NCI-H2107 (cell line): ENCODE measurements around the gene TP53I3.
A peak's percentile ranks its signal among the peaks of the same experiment; 100 is the strongest.
"Not testable (repeated sequence)": the region's sequence is repeated elsewhere in the genome, so short reads cannot be mapped to it uniquely, and the experiment has no call there.

ENCODE experiments used
- DNase-seq: peaks from one replicate; lab custom pipeline; 2025; lab: John Stamatoyannopoulos, UW

TP53I3 gene, protein sequence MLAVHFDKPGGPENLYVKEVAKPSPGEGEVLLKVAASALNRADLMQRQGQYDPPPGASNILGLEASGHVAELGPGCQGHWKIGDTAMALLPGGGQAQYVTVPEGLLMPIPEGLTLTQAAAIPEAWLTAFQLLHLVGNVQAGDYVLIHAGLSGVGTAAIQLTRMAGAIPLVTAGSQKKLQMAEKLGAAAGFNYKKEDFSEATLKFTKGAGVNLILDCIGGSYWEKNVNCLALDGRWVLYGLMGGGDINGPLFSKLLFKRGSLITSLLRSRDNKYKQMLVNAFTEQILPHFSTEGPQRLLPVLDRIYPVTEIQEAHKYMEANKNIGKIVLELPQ

DNA sequence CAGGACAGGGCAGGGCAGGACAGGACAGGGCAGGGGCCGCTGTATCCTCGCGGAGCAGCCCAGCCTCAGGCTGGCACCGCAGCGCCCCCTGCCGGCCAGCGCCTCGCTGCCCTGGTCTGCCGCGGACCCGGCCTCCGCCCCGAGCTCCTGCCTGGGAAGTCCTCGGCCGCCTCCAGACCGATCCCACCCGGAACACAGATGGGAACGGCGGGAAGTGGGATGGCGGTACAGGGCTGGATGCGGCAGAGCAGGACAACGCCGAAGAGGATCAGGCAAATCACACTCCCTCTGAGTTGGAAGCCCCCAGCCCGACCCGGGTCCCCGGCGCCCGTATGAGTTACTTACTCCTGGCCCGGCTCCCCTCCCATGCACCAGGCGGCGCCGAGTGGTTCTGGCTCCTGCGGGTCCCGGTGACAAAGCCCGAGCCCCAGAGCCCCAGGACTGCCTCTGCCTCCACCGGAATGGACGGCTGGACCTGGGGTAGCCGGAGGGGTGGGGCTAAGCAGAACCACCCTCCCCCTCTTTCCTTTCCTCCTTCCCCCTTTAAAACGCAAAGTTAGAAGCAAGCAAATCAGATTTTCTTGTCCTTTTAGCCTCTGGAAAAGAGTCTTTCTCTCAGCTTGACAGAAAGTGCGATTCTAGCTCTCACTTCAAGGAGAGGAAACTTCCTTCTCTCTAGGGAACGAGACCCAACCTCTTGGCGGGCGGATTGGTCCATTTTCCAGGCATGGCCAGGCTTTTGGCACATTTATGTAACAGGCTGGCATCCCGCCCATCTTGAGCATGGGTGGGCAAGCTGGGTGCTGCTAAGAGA is at the start of gene TP53I3:
Gene TP53I3 (minus strand): TSS at position 449 of the 814 bp plus-strand sequence. CDS start 508 bp downstream, outside the sequence.
- DNase-seq = peak; percentile 43

GRCh38 chr2:24132543-24132942 is 47.9 kb upstream of the TP53I3 start:
- no peak for DNase-seq

DNA sequence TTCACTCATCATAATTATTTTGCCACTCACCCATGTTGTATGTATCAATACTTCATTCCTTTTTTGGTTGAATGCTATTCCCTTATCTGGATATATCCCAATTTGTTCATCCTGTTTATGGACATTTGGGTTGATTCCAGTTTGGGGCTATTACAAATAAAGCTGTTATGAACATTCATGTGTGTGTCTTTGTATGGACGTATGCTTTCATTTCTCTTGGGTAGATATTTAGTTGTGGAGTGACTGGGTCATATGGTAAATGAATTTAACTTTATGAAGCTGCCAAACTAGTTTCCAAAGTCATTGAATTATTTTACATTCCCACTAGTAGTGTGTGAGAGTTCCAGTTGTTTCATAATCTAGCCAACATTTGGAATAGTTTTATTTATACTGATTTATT is 41.3 kb upstream of the TP53I3 start:
- no peak for DNase-seq

DNA sequence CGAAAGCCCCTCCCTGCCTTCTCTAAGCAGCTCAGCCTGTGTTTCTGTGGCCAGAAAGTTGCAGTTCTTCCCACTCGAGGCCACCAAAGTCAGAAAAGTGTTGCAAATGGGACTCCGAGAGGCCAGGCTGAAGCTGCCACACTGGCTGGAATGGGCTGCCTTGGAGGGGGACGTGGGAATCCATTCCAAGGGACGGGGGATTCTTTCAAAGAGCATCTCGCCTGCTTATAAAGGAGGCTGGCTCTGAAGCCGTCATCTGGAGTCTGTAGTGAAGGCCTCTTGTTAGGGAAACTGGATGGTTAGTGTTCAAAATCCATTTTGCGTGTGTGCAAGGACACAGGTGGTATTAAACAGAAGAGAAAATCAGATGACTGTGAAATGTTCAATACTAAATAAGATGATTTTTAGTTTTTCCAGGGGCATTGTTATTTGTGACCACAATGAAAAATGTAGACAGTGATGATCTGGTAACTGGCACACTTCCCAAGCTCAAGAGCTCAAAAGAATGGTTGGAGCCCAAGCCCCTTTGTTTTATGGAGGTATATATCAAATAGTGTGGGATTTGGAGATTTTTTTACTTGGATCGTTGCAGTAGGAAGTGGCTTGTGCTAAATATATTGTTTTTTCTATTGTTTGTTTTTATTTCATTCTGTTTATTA is 39.4 kb upstream of the TP53I3 start:
- DNase-seq = no peak

DNA sequence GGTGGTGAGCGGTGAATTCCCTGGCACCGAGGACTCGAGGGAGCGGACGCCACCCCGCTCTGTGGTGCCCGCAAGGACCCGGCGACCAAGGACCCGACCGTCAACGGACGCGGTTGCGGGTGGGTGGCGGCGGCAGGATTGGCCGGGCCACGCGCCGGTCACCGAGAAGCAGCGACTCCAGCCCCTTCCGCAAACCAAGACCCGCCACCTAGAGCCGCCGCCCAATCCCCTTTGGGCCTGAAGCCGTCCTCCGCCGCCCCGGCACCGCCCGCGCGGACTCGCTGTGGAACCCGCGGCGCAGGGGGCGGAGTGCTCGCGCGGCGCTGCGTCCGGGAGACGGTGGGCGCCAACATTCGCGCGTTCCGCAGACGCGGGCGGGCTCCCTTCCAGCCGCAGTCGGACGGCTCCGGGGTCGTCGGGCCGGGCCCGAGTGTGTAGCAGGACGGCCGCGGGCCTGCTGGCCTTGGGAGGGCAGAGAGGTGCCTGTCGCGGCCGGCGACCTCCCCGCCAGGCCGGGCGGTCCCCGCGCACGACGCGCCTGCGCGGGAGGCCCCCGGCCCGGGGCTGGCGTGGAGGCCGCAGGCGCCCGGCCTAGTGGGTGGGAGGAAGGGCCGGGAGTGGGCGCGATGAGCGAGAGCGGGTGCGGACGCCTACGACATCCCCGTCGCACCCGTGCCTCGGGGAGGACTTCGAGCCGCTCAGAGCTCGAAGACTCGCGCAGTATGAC is 38.7 kb upstream of the TP53I3 start, which contains the start of the genes FAM228B and PFN4:
Gene FAM228B (plus strand): TSS at position 275 of the 727 bp plus-strand sequence. CDS start 893 bp downstream, outside the sequence.
Gene PFN4 (minus strand): TSS at position 140 of the 727 bp plus-strand sequence. CDS start 799 bp downstream, outside the sequence.
- DNase-seq = peak; percentile 72

- peak; percentile 16 for DNase-seq
Observed at GRCh38 chr2:24122366-24123194, 37.9 kb upstream of the TP53I3 start.

DNA sequence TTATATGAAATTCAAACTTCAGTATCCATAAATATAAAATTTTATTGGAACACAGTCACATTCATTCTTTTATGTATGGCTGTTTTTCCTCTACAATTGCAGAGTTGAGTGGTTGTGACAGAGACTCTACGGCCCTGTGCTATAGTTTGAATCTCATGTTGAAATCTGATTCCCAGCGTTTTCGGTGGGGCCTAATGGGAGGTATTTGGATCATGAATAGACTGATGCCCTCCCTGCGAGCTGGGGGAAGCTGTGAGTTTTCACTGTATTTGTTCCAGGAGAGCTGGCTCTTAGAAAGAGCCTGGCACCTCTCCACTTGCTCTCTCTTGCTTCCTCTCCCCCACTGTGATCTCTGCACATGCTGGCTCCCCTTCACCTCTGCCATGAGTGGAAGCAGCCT is 36.8 kb upstream of the TP53I3 start:
- DNase-seq = no peak

DNA sequence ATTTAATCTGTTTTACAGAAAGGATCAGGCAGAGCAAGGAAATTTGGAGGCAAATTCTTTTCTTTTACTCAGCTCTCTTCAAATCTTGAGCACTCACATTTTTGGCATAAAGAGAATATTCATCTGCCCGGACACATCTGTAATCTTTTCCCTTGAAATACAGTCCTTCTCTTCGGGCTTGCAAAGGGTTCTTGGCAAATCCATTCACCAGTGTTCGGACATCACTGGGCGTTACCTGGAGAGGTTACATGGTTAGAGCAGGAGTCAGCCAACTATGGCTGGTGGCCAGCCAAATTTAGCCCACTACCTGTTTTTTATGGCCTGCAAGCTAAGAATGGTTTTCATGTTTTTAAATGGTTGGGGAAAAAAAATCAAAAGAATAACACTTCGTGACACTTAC is 36.4 kb upstream of the TP53I3 start:
- DNase-seq = no peak

DNA sequence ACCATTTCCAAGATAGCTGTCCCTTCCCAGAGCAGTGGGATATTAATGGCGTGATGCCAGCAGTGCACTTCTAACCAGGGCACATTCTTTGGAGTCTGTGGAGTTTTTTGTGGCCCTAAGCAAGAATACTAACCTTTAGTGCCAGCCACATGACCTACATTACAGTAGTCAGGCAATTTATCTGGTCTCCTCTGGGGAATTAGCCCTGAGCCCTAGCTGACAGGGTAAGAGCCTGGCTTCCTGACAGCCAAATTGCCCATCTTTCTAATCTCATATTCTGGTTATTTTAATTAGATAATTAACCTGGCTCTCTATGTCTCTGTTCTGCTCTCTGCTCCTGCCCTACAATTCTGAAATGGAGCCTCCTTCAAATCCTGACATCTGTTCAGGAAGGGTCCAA is 33.3 kb upstream of the TP53I3 start:
- DNase-seq = no peak

- DNase-seq = no peak
Observed at GRCh38 chr2:24115057-24115456, 30.4 kb upstream of the TP53I3 start.

DNA sequence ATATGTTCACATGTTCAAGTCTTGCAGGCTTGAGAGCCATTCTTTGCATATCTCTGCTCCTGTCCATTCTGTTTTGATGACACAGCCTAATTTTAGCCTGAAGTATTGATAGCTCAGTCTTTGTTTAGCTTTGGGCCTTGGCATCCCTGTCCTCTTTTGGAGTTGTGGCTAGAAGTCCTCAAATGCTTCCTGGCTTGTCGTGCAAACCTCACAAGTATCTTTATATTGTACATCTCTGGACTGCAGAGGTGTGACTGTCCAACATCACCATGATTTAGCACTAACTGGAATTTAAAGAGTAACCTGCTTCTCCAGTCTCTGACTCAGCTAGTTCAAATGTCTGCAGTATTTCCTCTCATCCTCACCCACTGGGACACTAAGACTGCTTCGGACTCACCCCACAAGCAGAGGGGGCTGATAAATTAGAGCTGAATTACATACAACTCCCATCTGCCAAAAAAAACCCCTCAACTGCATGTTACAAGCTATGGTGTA is 26.8 kb upstream of the TP53I3 start:
- no peak for DNase-seq

- DNase-seq = no peak
Observed at GRCh38 chr2:24110660-24111303, 26.1 kb upstream of the TP53I3 start.

DNA sequence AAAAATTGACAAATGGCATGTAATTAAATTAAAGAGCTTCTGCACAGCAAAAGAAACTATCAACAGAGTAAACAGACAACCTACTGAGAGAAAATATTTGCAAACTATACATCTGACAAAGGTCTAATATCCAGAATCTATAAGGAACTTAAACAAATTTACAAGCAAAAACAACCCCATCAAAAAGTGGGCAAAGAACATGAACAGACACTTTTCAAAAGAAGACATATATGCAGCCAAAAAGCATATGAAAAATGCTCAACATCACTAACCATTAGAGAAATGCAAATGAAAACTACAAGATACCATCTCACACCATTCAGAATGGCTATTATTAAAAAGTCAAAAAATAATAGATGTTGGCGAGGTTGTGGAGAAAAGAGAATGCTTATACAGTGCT is 24.8 kb upstream of the TP53I3 start:
- DNase-seq = not testable (repeated sequence)

DNA sequence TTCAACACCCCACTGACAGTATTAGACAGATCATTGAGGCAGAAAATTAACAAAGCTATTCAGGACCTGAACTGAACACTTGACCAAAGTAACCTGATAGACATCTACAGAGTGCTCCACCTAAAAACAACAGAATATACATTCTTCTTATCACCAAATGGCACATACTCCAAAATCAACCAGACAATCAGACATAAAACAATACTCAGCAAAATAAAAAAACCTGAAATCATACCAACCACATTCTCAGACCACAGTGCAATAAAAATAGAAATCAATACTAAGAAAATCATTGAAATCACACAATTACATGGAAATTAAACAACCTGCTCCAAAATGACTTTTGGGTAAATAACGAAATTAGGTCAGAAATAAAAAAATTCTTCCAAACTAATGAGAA is 22.7 kb upstream of the TP53I3 start:
- DNase-seq = no peak

- no peak for DNase-seq
Observed at GRCh38 chr2:24106786-24107185, 22.2 kb upstream of the TP53I3 start.

DNA sequence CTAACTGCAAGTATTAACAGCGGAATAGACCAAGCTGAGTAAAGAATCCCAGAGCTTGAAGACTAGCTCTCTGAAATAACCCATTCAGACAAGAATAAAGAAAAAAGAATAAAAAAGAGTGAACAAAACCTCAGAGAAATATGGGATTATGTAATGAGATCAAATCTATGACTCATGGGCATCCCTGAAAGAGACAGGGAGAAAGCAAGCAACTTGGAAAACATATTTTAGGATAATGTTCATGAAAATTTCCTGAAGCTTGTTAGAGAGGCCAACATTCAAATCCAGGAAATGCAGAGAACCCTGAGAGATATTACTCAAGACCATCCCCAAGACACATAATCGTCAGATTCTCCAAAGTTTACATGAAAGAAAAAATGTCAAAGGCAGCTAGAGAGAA is 21.2 kb upstream of the TP53I3 start:
- no peak for DNase-seq

- DNase-seq = no peak
Observed at GRCh38 chr2:24104906-24105305, 20.3 kb upstream of the TP53I3 start.

DNA sequence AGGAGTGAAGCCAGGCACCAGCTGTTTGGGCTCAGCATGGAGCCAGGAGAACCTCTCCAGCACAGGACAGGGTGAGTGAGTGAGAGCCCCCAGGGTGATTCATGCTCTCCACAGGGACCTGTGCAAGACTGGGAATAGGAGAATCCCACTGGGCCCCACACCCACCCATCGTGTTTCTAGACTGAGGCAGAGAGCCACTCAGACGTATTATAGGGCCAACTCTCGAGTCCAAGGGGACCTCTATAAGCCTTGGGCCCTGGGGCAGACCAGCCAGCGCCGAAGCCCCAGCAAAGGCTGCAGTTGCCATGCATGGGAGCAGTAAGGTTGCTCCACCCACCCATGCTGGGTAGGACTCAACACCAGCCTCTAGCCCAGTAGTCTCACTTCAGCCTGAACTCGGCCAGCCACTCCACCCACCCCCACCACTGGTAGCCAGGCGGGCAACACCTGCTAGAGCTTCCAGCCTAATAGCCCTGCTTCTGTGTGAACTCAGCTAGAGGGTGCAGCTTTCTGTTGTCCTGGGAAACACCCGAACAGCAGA is 19.5 kb upstream of the TP53I3 start:
- DNase-seq = no peak

GRCh38 chr2:24102677-24103076 is 18.0 kb upstream of the TP53I3 start:
- DNase-seq = no peak

- no peak for DNase-seq
Observed at GRCh38 chr2:24101992-24102391, 17.4 kb upstream of the TP53I3 start.
